Measurements from ENCODE around the gene KMT2B. TPM values are rescaled to one million over a fixed set of nuclear protein-coding genes. Genes with fewer than 3 reads are reported as not detected.

Gene KMT2B
- total RNA-seq, 1 experiment from 2014 or later = 10.8 TPM

GRCh38 chr19:35733180-35734125 is 15.7 kb downstream of the KMT2B start:
- BruUV-seq (replicated peaks) = no TSS peak
- intact Hi-C loops (cut with micrococcal nuclease) = no loop called here
- CTCF ChIA-PET = no interaction called here

DNA sequence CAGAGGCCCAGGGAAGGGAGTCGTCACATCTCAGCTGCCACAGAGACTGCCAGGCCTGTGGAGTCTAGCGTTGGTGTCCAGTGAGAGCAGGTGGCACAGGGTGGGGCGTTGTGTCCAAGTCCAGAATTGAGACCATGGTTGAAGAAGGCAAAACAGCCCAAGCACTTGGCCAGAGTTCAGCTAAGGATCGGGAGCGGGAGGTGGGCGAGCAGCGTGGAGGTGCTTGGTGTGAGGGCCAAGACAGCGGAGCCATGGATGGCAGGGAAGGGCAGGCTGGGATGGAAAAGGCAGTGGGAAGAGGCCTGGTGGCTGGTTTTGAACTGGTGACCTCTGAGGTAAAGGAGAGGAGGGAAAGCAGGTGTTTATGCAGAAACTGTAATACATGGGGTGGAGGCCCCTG is 16.5 kb downstream of the KMT2B start:
- Histone ChIP-seq H3K4me1 (ENCODE audit: insufficient read depth, low read length) (no peaks in the 10 kb centered on the region), H3K9me3 (ENCODE audit: low read length) (no peaks in the 10 kb centered on the region), H3F3A (ENCODE audit: low read length, unreplicated experiment) (no peaks in the 10 kb centered on the region), H4K20me1 (ENCODE audit: low read length) (no peaks in the 10 kb centered on the region), H3K9me2 (replicated peaks; ENCODE audit: low read length) (no peaks in the 10 kb centered on the region), H3K27ac (ENCODE audit: low read length) (no peak overlapping the region), H3K9ac (ENCODE audit: low read length) (no peak overlapping the region), H2AFZ (ENCODE audit: low read length) (no peak overlapping the region), H3K79me2 (ENCODE audit: low read length) (no peaks in the 10 kb centered on the region), H3K4me3 (ENCODE audit: low read length) (no peak overlapping the region), H3K36me3 (ENCODE audit: low read depth, low read length) (no peaks in the 10 kb centered on the region; the same call in 1 of the 2 replicates), H3K27me3 (ENCODE audit: low read length) (no peaks in the 10 kb centered on the region), H3K4me2 (ENCODE audit: low read length) (no peak overlapping the region)
- BruUV-seq (replicated peaks) = no TSS peak
- CTCF ChIA-PET = no interaction called here
- intact Hi-C loops (cut with micrococcal nuclease) = no loop called here
- DNase-seq (no peak), ATAC-seq (no peak)
- POLR2A ChIA-PET (ENCODE audit: unreplicated experiment) = no interaction called here
- TF ChIP-seq CTCF (conservative IDR thresholded peaks at IDR 0.05; ENCODE audit: low read depth, low read length) (no peak), EZH2phosphoT487 (IDR thresholded peaks at IDR 0.05; ENCODE audit: borderline replicate concordance, low read length) (no peak), EZH2 (IDR thresholded peaks at IDR 0.05; ENCODE audit: low read length, unreplicated experiment) (no peak)

More at GRCh38 chr19:35733180-35734125, 15.7 kb downstream of the KMT2B start:
- H3F3A ChIP-seq (ENCODE audit: low read length, unreplicated experiment) = no peaks in the 10 kb centered on the region
- H3K9me3 ChIP-seq (ENCODE audit: low read length) = no peaks in the 10 kb centered on the region
- H3K9ac ChIP-seq (ENCODE audit: low read length) = no peak overlapping the region
- no peaks in the 10 kb centered on the region for H4K20me1 ChIP-seq (ENCODE audit: low read length)
- POLR2A ChIA-PET (ENCODE audit: unreplicated experiment) = no interaction called here
- no peaks in the 10 kb centered on the region for H3K79me2 ChIP-seq (ENCODE audit: low read length)
- no peaks in the 10 kb centered on the region for H3K4me1 ChIP-seq (ENCODE audit: insufficient read depth, low read length)
- H3K4me2 ChIP-seq (ENCODE audit: low read length) = no peak overlapping the region
- H3K27me3 ChIP-seq (ENCODE audit: low read length) = no peaks in the 10 kb centered on the region
- no peaks in the 10 kb centered on the region for H3K9me2 ChIP-seq (replicated peaks; ENCODE audit: low read length)
- no peak overlapping the region for H3K4me3 ChIP-seq (ENCODE audit: low read length)
- ATAC-seq = no peak
- H3K36me3 ChIP-seq (ENCODE audit: low read depth, low read length) = no peaks in the 10 kb centered on the region; the same call in 1 of the 2 replicates
- H2AFZ ChIP-seq (ENCODE audit: low read length) = no peak overlapping the region
- no peak for DNase-seq
- TF ChIP-seq EZH2phosphoT487 (IDR thresholded peaks at IDR 0.05; ENCODE audit: borderline replicate concordance, low read length) (no peak), EZH2 (IDR thresholded peaks at IDR 0.05; ENCODE audit: low read length, unreplicated experiment) (no peak), CTCF (conservative IDR thresholded peaks at IDR 0.05; ENCODE audit: low read depth, low read length) (no peak)
- H3K27ac ChIP-seq (ENCODE audit: low read length) = no peak overlapping the region

DNA sequence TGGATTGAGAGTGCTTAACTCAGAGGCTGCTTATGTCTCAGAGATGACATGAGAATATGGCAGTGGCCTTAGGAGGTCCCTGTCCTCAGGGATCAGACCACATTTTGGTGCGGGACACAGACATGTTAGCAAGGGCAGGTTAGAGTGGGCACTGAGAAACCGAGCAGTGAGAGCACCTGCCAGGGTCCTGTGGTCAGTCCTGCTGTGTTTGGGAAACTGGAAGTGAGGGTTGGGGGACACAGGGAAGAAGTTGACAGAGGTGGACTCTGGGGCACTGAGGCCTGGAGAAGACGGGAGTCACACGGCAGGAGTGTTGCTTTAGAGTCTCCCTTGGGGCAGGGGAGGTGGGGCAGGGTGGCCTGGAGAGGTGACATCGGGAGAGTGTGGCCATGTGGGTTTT is 17.1 kb downstream of the KMT2B start:
- no peaks in the 10 kb centered on the region for H4K20me1 ChIP-seq (ENCODE audit: low read length)
- DNase-seq = no peak
- no peak for TF ChIP-seq CTCF (conservative IDR thresholded peaks at IDR 0.05; ENCODE audit: low read depth, low read length)
- no peak for TF ChIP-seq EZH2 (IDR thresholded peaks at IDR 0.05; ENCODE audit: low read length, unreplicated experiment)
- TF ChIP-seq EZH2phosphoT487 (IDR thresholded peaks at IDR 0.05; ENCODE audit: borderline replicate concordance, low read length) = no peak
- no peaks in the 10 kb centered on the region for H3F3A ChIP-seq (ENCODE audit: low read length, unreplicated experiment)
- CTCF ChIA-PET = no interaction called here
- no peak overlapping the region for H3K4me3 ChIP-seq (ENCODE audit: low read length)
- no peaks in the 10 kb centered on the region for H3K9me3 ChIP-seq (ENCODE audit: low read length)
- no peaks in the 10 kb centered on the region; the same call in 1 of the 2 replicates for H3K36me3 ChIP-seq (ENCODE audit: low read depth, low read length)
- no peaks in the 10 kb centered on the region for H3K27me3 ChIP-seq (ENCODE audit: low read length)
- no peaks in the 10 kb centered on the region for H3K9me2 ChIP-seq (replicated peaks; ENCODE audit: low read length)
- no peaks in the 10 kb centered on the region for H3K79me2 ChIP-seq (ENCODE audit: low read length)
- no peak overlapping the region for H3K9ac ChIP-seq (ENCODE audit: low read length)
- intact Hi-C loops (cut with micrococcal nuclease) = no loop called here
- H3K27ac ChIP-seq (ENCODE audit: low read length) = no peak overlapping the region
- H3K4me1 ChIP-seq (ENCODE audit: insufficient read depth, low read length) = no peaks in the 10 kb centered on the region
- no peak overlapping the region for H3K4me2 ChIP-seq (ENCODE audit: low read length)
- no TSS peak for BruUV-seq (replicated peaks)
- ATAC-seq = no peak
- POLR2A ChIA-PET (ENCODE audit: unreplicated experiment) = no interaction called here
- H2AFZ ChIP-seq (ENCODE audit: low read length) = no peak overlapping the region

All from PC-3 (cell line).